Activated CD8-positive, alpha-beta T cell treated with anti-CD3 and anti-CD28 coated beads, Interleukin-2, amount 10 ng/mL, durations not matched to agents 7 days and 5 days (primary cell): ENCODE measurements around the gene EFTUD2. TPM values are rescaled to one million over a fixed set of nuclear protein-coding genes. Genes with fewer than 3 reads are reported as not detected.

Experiments
- ATAC-seq: fragments of 150-1000 bp; cut with Tn5 transposase; one replicate; pipeline ENCODE4 v1.10.0; 2021; ENCODE audit warnings: moderate library complexity
- CTCF ChIA-PET: fragments of 350-600 bp; sonication (Branson Sonifier 250); formaldehyde crosslinking; loops from one replicate; lab custom pipeline; 2021; ENCODE audit warnings: antibody characterized with exemption; lab: Charles Lee
- POLR2A ChIA-PET: fragments of 350-600 bp; sonication (Branson Sonifier 250); formaldehyde crosslinking; loops from one replicate; lab custom pipeline; 2021; ENCODE audit warnings: antibody characterized with exemption; lab: Charles Lee
- DNase-seq: peaks from one replicate; pipeline ENCODE4 v3.0.0-alpha.2; 2020
- H3K27ac Mint-ChIP-seq: one replicate; pipeline ENCODE4 v1.8.0; 2021; ENCODE audit warnings: mild to moderate bottlenecking, mixed read lengths
- H3K27me3 Mint-ChIP-seq: one replicate; pipeline ENCODE4 v1.8.0; 2021; ENCODE audit warnings: low read depth, mixed read lengths
- H3K36me3 Mint-ChIP-seq: one replicate; pipeline ENCODE4 v1.8.0; 2021; ENCODE audit warnings: low read depth, mixed read lengths
- H3K4me1 Mint-ChIP-seq: one replicate; pipeline ENCODE4 v1.8.0; 2021; ENCODE audit warnings: low read depth, mixed read lengths
- H3K4me3 Mint-ChIP-seq: one replicate; pipeline ENCODE4 v1.8.0; 2021; ENCODE audit warnings: mild to moderate bottlenecking, mixed read lengths
- H3K9me3 Mint-ChIP-seq: one replicate; pipeline ENCODE4 v1.8.0; 2022; ENCODE audit warnings: mixed read lengths; ENCODE audit not compliant: insufficient read depth
- total RNA-seq, 2 experiments: library from RNA; stranded (reverse); gene quantifications; one replicate each; pipeline ENCODE4 v1.2.3, GENCODE V29; 2021

The EFTUD2 gene
- total RNA-seq, 2 experiments from 2014 or later: 148 to 156 TPM

GRCh38 chr17:44909681-44910144, 10.5 kb upstream of the EFTUD2 start:
- no peak for ATAC-seq
- no peak for DNase-seq
- H3K27ac Mint-ChIP-seq: no peak overlapping the region
- no peak overlapping the region for H3K4me3 Mint-ChIP-seq
- H3K4me1 Mint-ChIP-seq: peaks cover 17% of the 10 kb centered on the region
- no peaks in the 10 kb centered on the region for H3K36me3 Mint-ChIP-seq
- peaks cover 37% of the 10 kb centered on the region for H3K27me3 Mint-ChIP-seq
- ChIA-PET POLR2A (interaction anchor here (2.4 kb wide), 1 partner anchor 10 kb away, joined by 9 read pairs; the partner anchor contains the start of gene EFTUD2), CTCF (interaction anchor here (1.0 to 2.8 kb wide), 7 partner anchors 9 to 226 kb away, joined by 3 to 26 read pairs (median 6); partner anchors contain the start of genes ACBD4 and EFTUD2)
- H3K9me3 Mint-ChIP-seq: no peaks in the 10 kb centered on the region

GRCh38 chr17:44908761-44909326, 9.6 kb upstream of the EFTUD2 start:
- POLR2A ChIA-PET: interaction anchor here (2.4 kb wide), 1 partner anchor 10 kb away, joined by 9 read pairs; the partner anchor contains the start of gene EFTUD2
- no peak for DNase-seq
- no peaks in the 10 kb centered on the region for H3K36me3 Mint-ChIP-seq
- no peaks in the 10 kb centered on the region for H3K9me3 Mint-ChIP-seq
- ATAC-seq: no peak
- CTCF ChIA-PET: interaction anchor here (1.0 to 2.6 kb wide), 2 partner anchors 9 to 35 kb away, joined by 3 to 26 read pairs; partner anchors contain the start of gene EFTUD2
- H3K27me3 Mint-ChIP-seq: peaks cover 37% of the 10 kb centered on the region
- peaks cover 17% of the 10 kb centered on the region for H3K4me1 Mint-ChIP-seq
- H3K4me3 Mint-ChIP-seq: no peak overlapping the region
- H3K27ac Mint-ChIP-seq: no peak overlapping the region

GRCh38 chr17:44907729-44908470, 8.7 kb upstream of the EFTUD2 start:
- peaks cover 13% of the 10 kb centered on the region for H3K4me1 Mint-ChIP-seq
- ChIA-PET POLR2A (no interaction called here), CTCF (interaction anchor here (0.6 kb wide), 1 partner anchor 192 kb away, joined by 3 read pairs; no protein-coding TSS in a partner anchor)
- H3K4me3 Mint-ChIP-seq: no peak overlapping the region
- H3K36me3 Mint-ChIP-seq: no peaks in the 10 kb centered on the region
- no peak overlapping the region for H3K27ac Mint-ChIP-seq
- no peaks in the 10 kb centered on the region for H3K9me3 Mint-ChIP-seq
- ATAC-seq (no peak), DNase-seq (no peak)
- H3K27me3 Mint-ChIP-seq: peaks cover 30% of the 10 kb centered on the region

GRCh38 chr17:44906763-44907728, 7.8 kb upstream of the EFTUD2 start:
- Mint-ChIP-seq H3K9me3 (no peaks in the 10 kb centered on the region), H3K4me3 (no peak overlapping the region), H3K4me1 (peaks cover 9% of the 10 kb centered on the region), H3K36me3 (no peaks in the 10 kb centered on the region), H3K27ac (no peak overlapping the region), H3K27me3 (peaks cover 22% of the 10 kb centered on the region)
- DNase-seq (no peak), ATAC-seq (no peak)
- CTCF ChIA-PET: interaction anchor here (0.6 kb wide), 1 partner anchor 193 kb away, joined by 3 read pairs; no protein-coding TSS in a partner anchor
- POLR2A ChIA-PET: no interaction called here

GRCh38 chr17:44906010-44906646, 6.9 kb upstream of the EFTUD2 start:
- POLR2A ChIA-PET: no interaction called here
- CTCF ChIA-PET: no interaction called here
- no peak overlapping the region for H3K27ac Mint-ChIP-seq

GRCh38 chr17:44905006-44906000, 6.1 kb upstream of the EFTUD2 start:
- CTCF ChIA-PET: interaction anchor here (1.0 to 1.5 kb wide), 2 partner anchors 15 to 26 kb away, joined by 3 to 7 read pairs; no protein-coding TSS in a partner anchor
- H3K9me3 Mint-ChIP-seq: no peaks in the 10 kb centered on the region
- POLR2A ChIA-PET: no interaction called here
- no peak for ATAC-seq
- no peak overlapping the region for H3K4me3 Mint-ChIP-seq
- no peak overlapping the region for H3K27ac Mint-ChIP-seq
- peaks cover 3% of the 10 kb centered on the region for H3K4me1 Mint-ChIP-seq
- peaks cover 12% of the 10 kb centered on the region for H3K27me3 Mint-ChIP-seq
- no peak for DNase-seq
- H3K36me3 Mint-ChIP-seq: no peaks in the 10 kb centered on the region

More at GRCh38 chr17:44906010-44906646, 6.9 kb upstream of the EFTUD2 start:
- H3K9me3 Mint-ChIP-seq: no peaks in the 10 kb centered on the region
- DNase-seq (no peak), ATAC-seq (no peak)
- H3K4me1 Mint-ChIP-seq: peaks cover 5% of the 10 kb centered on the region
- no peaks in the 10 kb centered on the region for H3K36me3 Mint-ChIP-seq
- H3K27me3 Mint-ChIP-seq: peaks cover 16% of the 10 kb centered on the region
- H3K4me3 Mint-ChIP-seq: no peak overlapping the region

GRCh38 chr17:44904001-44904984, 5.0 kb upstream of the EFTUD2 start:
- CTCF ChIA-PET: interaction anchor here (1.0 to 1.5 kb wide), 2 partner anchors 16 to 25 kb away, joined by 3 to 7 read pairs; no protein-coding TSS in a partner anchor
- H3K36me3 Mint-ChIP-seq: no peaks in the 10 kb centered on the region
- no peak for ATAC-seq
- no peaks in the 10 kb centered on the region for H3K9me3 Mint-ChIP-seq
- no peak overlapping the region for H3K27ac Mint-ChIP-seq
- H3K4me3 Mint-ChIP-seq: no peak overlapping the region
- no peak for DNase-seq
- peaks cover 10% of the 10 kb centered on the region for H3K4me1 Mint-ChIP-seq
- POLR2A ChIA-PET: no interaction called here
- peaks cover 9% of the 10 kb centered on the region for H3K27me3 Mint-ChIP-seq

GRCh38 chr17:44903012-44903685, 3.9 kb upstream of the EFTUD2 start:
- Mint-ChIP-seq H3K27me3 (peaks cover 7% of the 10 kb centered on the region), H3K27ac (no peak overlapping the region), H3K4me1 (peaks cover 17% of the 10 kb centered on the region), H3K36me3 (peaks cover 6% of the 10 kb centered on the region), H3K9me3 (no peaks in the 10 kb centered on the region), H3K4me3 (no peak overlapping the region)
- DNase-seq: no peak
- no peak for ATAC-seq
- CTCF ChIA-PET: interaction anchor here (1.0 kb wide), 1 partner anchor 8 kb away, joined by 3 read pairs; no protein-coding TSS in a partner anchor
- POLR2A ChIA-PET: interaction anchor here (0.5 to 1.0 kb wide), 2 partner anchors 44 to 245 kb away, joined by 3 to 4 read pairs; partner anchors contain the start of gene HEXIM1
